HG03565 (cell line): ENCODE data around the gene SLC1A2.

Experiments
- ATAC-seq: cut with Tn5 transposase; IDR thresholded peaks from one replicate; pipeline ENCODE4 v1.9.1; 2021; ENCODE audit warnings: mild to moderate bottlenecking, moderate library complexity; ENCODE audit not compliant: unreplicated experiment

SLC1A2 gene

GRCh38 chr11:35305670-35306382 is 113.5 kb downstream of the SLC1A2 start:
- no peak for ATAC-seq

- no peak for ATAC-seq
These were observed 114.4 kb downstream of the SLC1A2 start for GRCh38 chr11:35304900-35305460.

GRCh38 chr11:35304386-35304775 is 115.0 kb downstream of the SLC1A2 start:
- ATAC-seq: no peak

GRCh38 chr11:35303596-35304385 is 115.6 kb downstream of the SLC1A2 start:
- no peak for ATAC-seq

- ATAC-seq: no peak
These were observed 117.0 kb downstream of the SLC1A2 start for GRCh38 chr11:35302398-35302797.

- no peak for ATAC-seq
These were observed 121.0 kb downstream of the SLC1A2 start for GRCh38 chr11:35298369-35298768.

GRCh38 chr11:35295751-35296150 is 123.6 kb downstream of the SLC1A2 start:
- ATAC-seq: no peak

- ATAC-seq: no peak
These were observed 125.7 kb downstream of the SLC1A2 start for GRCh38 chr11:35293699-35294098.

- ATAC-seq: no peak
These were observed 126.3 kb downstream of the SLC1A2 start for GRCh38 chr11:35293035-35293434.

GRCh38 chr11:35292279-35292678 is 127.1 kb downstream of the SLC1A2 start:
- no peak for ATAC-seq

- ATAC-seq: no peak
These were observed 128.5 kb downstream of the SLC1A2 start for GRCh38 chr11:35290876-35291275.

GRCh38 chr11:35289821-35290220 is 129.5 kb downstream of the SLC1A2 start:
- ATAC-seq: no peak

- no peak for ATAC-seq
These were observed 130.4 kb downstream of the SLC1A2 start for GRCh38 chr11:35288817-35289541.

- no peak for ATAC-seq
These were observed 131.0 kb downstream of the SLC1A2 start for GRCh38 chr11:35288309-35288708.

- no peak for ATAC-seq
These were observed 131.9 kb downstream of the SLC1A2 start for GRCh38 chr11:35287344-35287890.

GRCh38 chr11:35286126-35286525 is 133.2 kb downstream of the SLC1A2 start:
- ATAC-seq: no peak

- no peak for ATAC-seq
These were observed 133.9 kb downstream of the SLC1A2 start for GRCh38 chr11:35285471-35285870.

GRCh38 chr11:35282221-35282882 is 137.0 kb downstream of the SLC1A2 start:
- no peak for ATAC-seq

- ATAC-seq: no peak
These were observed 138.1 kb downstream of the SLC1A2 start for GRCh38 chr11:35281169-35281688.

- no peak for ATAC-seq
These were observed 138.6 kb downstream of the SLC1A2 start for GRCh38 chr11:35280727-35281126.
